ENCODE results near the gene SEMA4C.

The SEMA4C gene

GRCh38 chr2:96869822-96870625, at the start of gene SEMA4C:
Gene SEMA4C (minus strand): TSS chr2:96870080. CDS start chr2:96867886, 2,194 bp downstream.
- peak within 1 kb of the TSS; percentile 88 for H3K4me3 ChIP-seq (ENCODE audit: low read length)
- no peak for TF ChIP-seq CTCF (conservative IDR thresholded peaks at IDR 0.05; ENCODE audit: low read length)
- no peak for DNase-seq (ENCODE audit: low read depth)

GRCh38 chr2:96918754-96919550, 49.1 kb upstream of the SEMA4C start:
- no peak for TF ChIP-seq CTCF (conservative IDR thresholded peaks at IDR 0.05; ENCODE audit: low read length)
- no peak overlapping the region for H3K4me3 ChIP-seq (ENCODE audit: low read length)
- DNase-seq (ENCODE audit: low read depth): no peak

GRCh38 chr2:96918092-96918753, 48.3 kb upstream of the SEMA4C start:
- no peak for TF ChIP-seq CTCF (conservative IDR thresholded peaks at IDR 0.05; ENCODE audit: low read length)
- no peak overlapping the region for H3K4me3 ChIP-seq (ENCODE audit: low read length)
- DNase-seq (ENCODE audit: low read depth): no peak

GRCh38 chr2:96916646-96917543, 47.0 kb upstream of the SEMA4C start:
- no peak for DNase-seq (ENCODE audit: low read depth)
- no peak overlapping the region for H3K4me3 ChIP-seq (ENCODE audit: low read length)
- TF ChIP-seq CTCF (conservative IDR thresholded peaks at IDR 0.05; ENCODE audit: low read length): no peak

- no peak overlapping the region for H3K4me3 ChIP-seq (ENCODE audit: low read length)
- peak; percentile 14 for DNase-seq (ENCODE audit: low read depth)
- TF ChIP-seq CTCF (conservative IDR thresholded peaks at IDR 0.05; ENCODE audit: low read length): peak; percentile 25; the same call in 1 of the 2 replicates
Observed at GRCh38 chr2:96916156-96916630, 46.3 kb upstream of the SEMA4C start.

GRCh38 chr2:96914332-96914731, 44.5 kb upstream of the SEMA4C start:
- TF ChIP-seq CTCF (conservative IDR thresholded peaks at IDR 0.05; ENCODE audit: low read length): no peak
- no peak overlapping the region for H3K4me3 ChIP-seq (ENCODE audit: low read length)
- peak; percentile 59 for DNase-seq (ENCODE audit: low read depth)

Data from AG10803 (cell line).